Activated T-cell treated with anti-CD3 and anti-CD28 coated beads, Interleukin-2, amount 50 U/mL, for 24 hours (primary cell): ENCODE results near the gene FIZ1.

Experiments
- DNase-seq: peaks from one replicate; pipeline ENCODE4 v3.0.0-alpha.2; 2020
- H3K27ac Mint-ChIP-seq: 2 replicates; pipeline ENCODE4 v1.8.0; 2020; ENCODE audit warnings: mild to moderate bottlenecking, mixed read lengths
- H3K27me3 Mint-ChIP-seq: 2 replicates; pipeline ENCODE4 v1.8.0; 2020; ENCODE audit warnings: mixed read lengths
- H3K36me3 Mint-ChIP-seq: 2 replicates; pipeline ENCODE4 v1.8.0; 2020; ENCODE audit warnings: low read depth, mixed read lengths
- H3K4me1 Mint-ChIP-seq: 2 replicates; pipeline ENCODE4 v1.8.0; 2020; ENCODE audit warnings: low read depth, mixed read lengths
- H3K4me3 Mint-ChIP-seq: 2 replicates; pipeline ENCODE4 v1.8.0; 2020; ENCODE audit warnings: mild to moderate bottlenecking, moderate library complexity, mixed read lengths
- H3K9me3 Mint-ChIP-seq: 2 replicates; pipeline ENCODE4 v1.8.0; 2020; ENCODE audit warnings: mixed read lengths

The FIZ1 gene

GRCh38 chr19:55640577-55641425 lies 41.5 kb upstream of the FIZ1 start, which contains the start of gene ZNF580:
Gene ZNF580, plus strand, starts transcription at chr19:55641002. Its CDS starts 1,507 bp downstream, at chr19:55642509.
- Mint-ChIP-seq H3K4me1 (peaks cover 68% of the 10 kb centered on the region), H3K4me3 (peak within 1 kb of the TSS; percentile 87), H3K27me3 (no peaks in the 10 kb centered on the region), H3K27ac (peak within 1 kb of the TSS; percentile 96), H3K36me3 (peaks cover 84% of the 10 kb centered on the region), H3K9me3 (peaks cover 7% of the 10 kb centered on the region)
- DNase-seq, result peak; percentile 86

- DNase-seq, result peak; percentile 81
- H3K27me3 Mint-ChIP-seq, result no peaks in the 10 kb centered on the region
- H3K36me3 Mint-ChIP-seq, result peaks cover 84% of the 10 kb centered on the region
- H3K4me3 Mint-ChIP-seq, result peak overlapping the region; percentile 81
- H3K27ac Mint-ChIP-seq, result peak overlapping the region; percentile 96
- peaks cover 7% of the 10 kb centered on the region for H3K9me3 Mint-ChIP-seq
- peaks cover 66% of the 10 kb centered on the region for H3K4me1 Mint-ChIP-seq
Measured at GRCh38 chr19:55640043-55640576, 40.8 kb upstream of the FIZ1 start.

GRCh38 chr19:55638864-55639359 lies 39.6 kb upstream of the FIZ1 start:
- Mint-ChIP-seq H3K4me3 (peak overlapping the region; percentile 81), H3K27me3 (no peaks in the 10 kb centered on the region), H3K9me3 (peaks cover 7% of the 10 kb centered on the region), H3K36me3 (peaks cover 77% of the 10 kb centered on the region), H3K27ac (peak overlapping the region; percentile 96), H3K4me1 (peaks cover 65% of the 10 kb centered on the region)
- peak; percentile 72 for DNase-seq

- peaks cover 63% of the 10 kb centered on the region for H3K4me1 Mint-ChIP-seq
- peak overlapping the region; percentile 100 for H3K4me3 Mint-ChIP-seq
- no peak for DNase-seq
- no peaks in the 10 kb centered on the region for H3K27me3 Mint-ChIP-seq
- peaks cover 7% of the 10 kb centered on the region for H3K9me3 Mint-ChIP-seq
- H3K36me3 Mint-ChIP-seq, result peaks cover 67% of the 10 kb centered on the region
- peak overlapping the region; percentile 100 for H3K27ac Mint-ChIP-seq
Measured at GRCh38 chr19:55637534-55637933, 38.2 kb upstream of the FIZ1 start.

DNA sequence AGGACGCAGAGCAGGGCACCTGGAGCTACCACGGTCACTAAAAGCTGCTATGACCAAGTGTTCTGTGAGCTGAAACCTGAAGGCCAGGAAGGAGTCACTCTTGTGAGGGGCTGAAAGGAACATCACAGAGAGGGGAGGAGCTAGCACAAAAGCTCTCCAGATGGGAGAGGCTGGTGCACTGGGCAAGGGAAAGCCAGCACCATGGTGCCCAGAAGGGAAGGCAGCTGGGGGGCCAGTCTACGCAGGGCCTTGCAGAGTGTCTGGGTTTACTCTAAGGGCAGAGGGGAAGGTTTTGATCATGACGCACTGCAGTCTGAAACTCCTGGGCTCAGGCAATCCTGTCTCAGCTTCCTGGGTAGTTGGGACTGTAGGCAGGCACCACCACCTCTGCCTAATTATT lies 37.4 kb upstream of the FIZ1 start:
- Mint-ChIP-seq H3K4me1 (peaks cover 66% of the 10 kb centered on the region), H3K36me3 (peaks cover 62% of the 10 kb centered on the region), H3K27ac (peak overlapping the region; percentile 100), H3K4me3 (peak overlapping the region; percentile 100), H3K9me3 (peaks cover 7% of the 10 kb centered on the region), H3K27me3 (no peaks in the 10 kb centered on the region)
- DNase-seq, result no peak

DNA sequence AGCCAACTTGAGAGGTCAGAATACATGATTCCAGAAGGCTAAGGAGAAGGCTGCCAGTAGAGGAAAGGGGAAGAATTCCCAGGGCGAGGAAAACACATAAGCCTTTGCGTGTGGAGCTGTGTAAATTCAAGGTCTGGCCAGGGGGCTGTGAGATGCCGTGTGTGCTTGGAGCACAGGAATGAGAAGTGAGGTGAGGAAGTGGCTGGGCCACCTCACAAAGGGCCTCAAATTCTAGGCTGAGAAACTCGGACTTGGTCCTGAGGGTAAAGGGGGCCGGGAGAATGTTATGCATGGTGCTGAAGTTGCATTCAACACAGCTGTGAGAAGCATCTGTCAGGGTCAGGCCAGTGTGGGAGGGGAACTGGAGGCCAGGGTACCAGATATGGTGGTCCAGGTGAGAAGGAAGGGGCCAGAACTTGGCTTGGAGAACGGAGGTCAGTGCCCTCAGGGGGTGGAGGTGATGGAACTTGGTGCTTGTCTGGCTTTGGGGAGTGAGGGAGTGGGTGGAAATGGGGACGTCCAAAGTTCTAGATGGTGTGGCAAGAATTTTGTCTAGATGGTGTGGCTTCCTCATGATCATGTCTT lies 36.6 kb upstream of the FIZ1 start:
- Mint-ChIP-seq H3K27ac (peak overlapping the region; percentile 100), H3K4me3 (peak overlapping the region; percentile 100), H3K27me3 (no peaks in the 10 kb centered on the region), H3K9me3 (peaks cover 7% of the 10 kb centered on the region), H3K36me3 (peaks cover 56% of the 10 kb centered on the region), H3K4me1 (peaks cover 68% of the 10 kb centered on the region)
- no peak for DNase-seq

DNA sequence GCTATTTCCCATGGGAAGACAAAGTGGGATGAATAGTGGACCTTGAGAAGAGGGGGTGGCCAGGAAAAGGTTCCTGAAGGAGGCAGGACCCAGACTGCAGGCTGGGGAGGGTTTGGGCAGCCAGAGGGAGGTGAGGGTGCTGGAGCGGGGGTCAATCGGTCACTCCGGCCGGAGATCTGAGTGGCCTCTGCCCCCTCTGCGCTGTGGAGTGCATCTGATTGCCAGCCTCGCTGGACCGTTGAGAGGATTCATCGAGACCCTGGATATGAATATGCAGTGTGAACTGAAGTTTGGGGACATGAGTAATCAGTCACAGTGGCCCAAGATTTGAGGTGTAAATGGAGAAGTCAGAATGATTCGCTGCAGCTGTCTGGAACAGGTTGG lies 36.0 kb upstream of the FIZ1 start:
- Mint-ChIP-seq H3K36me3 (peaks cover 53% of the 10 kb centered on the region), H3K9me3 (peaks cover 7% of the 10 kb centered on the region), H3K4me3 (peak overlapping the region; percentile 100), H3K27ac (peak overlapping the region; percentile 100), H3K4me1 (peaks cover 65% of the 10 kb centered on the region), H3K27me3 (no peaks in the 10 kb centered on the region)
- no peak for DNase-seq

- Mint-ChIP-seq H3K36me3 (peaks cover 40% of the 10 kb centered on the region), H3K27me3 (no peaks in the 10 kb centered on the region), H3K9me3 (peaks cover 4% of the 10 kb centered on the region), H3K27ac (peak overlapping the region; percentile 100), H3K4me1 (peaks cover 52% of the 10 kb centered on the region), H3K4me3 (no peak overlapping the region)
- DNase-seq, result no peak
Measured at GRCh38 chr19:55633861-55634260, 34.5 kb upstream of the FIZ1 start.

DNA sequence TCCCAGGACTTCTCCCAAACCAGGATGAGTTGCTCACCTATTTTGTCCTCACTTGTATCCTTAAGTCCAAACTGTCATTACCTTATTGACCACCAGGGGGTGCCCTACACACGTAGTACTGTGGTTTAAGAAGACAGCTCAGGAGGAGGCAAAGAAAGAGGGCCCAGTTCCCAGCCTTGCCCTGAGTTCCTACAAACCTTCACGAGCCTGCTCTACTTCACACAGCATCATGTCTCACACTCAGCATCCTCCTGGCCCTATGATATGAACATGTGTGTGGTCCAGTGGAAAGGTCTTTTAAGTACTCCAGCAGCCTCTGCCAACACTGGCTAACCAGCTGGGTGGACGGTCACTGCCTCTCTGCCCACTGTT lies 33.1 kb upstream of the FIZ1 start:
- Mint-ChIP-seq H3K27ac (peak overlapping the region; percentile 37), H3K4me1 (peaks cover 41% of the 10 kb centered on the region), H3K36me3 (peaks cover 28% of the 10 kb centered on the region), H3K9me3 (no peaks in the 10 kb centered on the region), H3K27me3 (no peaks in the 10 kb centered on the region), H3K4me3 (no peak overlapping the region)
- peak; percentile 73 for DNase-seq

DNA sequence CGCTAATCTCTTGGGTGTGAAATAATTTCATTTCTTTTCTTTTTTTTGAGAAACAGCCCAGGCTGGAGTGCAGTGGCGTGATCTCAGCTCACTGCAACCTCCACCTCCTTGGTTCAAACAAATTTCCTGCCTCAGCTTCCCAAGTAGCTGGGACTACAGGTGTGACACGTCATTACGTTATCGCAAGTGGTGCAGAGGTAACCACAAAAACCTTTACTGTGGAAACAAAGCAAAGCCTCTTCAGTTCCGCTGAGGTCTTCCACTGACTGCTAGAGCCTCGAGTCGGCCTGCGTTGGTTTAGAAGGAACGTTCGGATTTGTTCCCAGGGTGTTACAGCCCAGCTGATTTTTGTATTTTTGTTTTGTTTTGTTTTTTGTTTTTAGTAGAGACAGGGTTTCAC lies 27.0 kb upstream of the FIZ1 start:
- no peaks in the 10 kb centered on the region for H3K9me3 Mint-ChIP-seq
- DNase-seq, result no peak

GRCh38 chr19:55625004-55625326 lies 25.6 kb upstream of the FIZ1 start:
- no peaks in the 10 kb centered on the region for H3K9me3 Mint-ChIP-seq
- H3K4me1 Mint-ChIP-seq, result peaks cover 48% of the 10 kb centered on the region
- H3K27me3 Mint-ChIP-seq, result peaks cover 5% of the 10 kb centered on the region
- no peak for DNase-seq
- H3K4me3 Mint-ChIP-seq, result peak overlapping the region; percentile 84
- H3K36me3 Mint-ChIP-seq, result peaks cover 11% of the 10 kb centered on the region
- H3K27ac Mint-ChIP-seq, result peak overlapping the region; percentile 98

More for the DNA sequence above, 27.0 kb upstream of the FIZ1 start:
- H3K36me3 Mint-ChIP-seq, result peaks cover 1% of the 10 kb centered on the region
- H3K4me1 Mint-ChIP-seq, result peaks cover 34% of the 10 kb centered on the region
- peaks cover 5% of the 10 kb centered on the region for H3K27me3 Mint-ChIP-seq
- H3K27ac Mint-ChIP-seq, result peak overlapping the region; percentile 79
- peak overlapping the region; percentile 53 for H3K4me3 Mint-ChIP-seq

DNA sequence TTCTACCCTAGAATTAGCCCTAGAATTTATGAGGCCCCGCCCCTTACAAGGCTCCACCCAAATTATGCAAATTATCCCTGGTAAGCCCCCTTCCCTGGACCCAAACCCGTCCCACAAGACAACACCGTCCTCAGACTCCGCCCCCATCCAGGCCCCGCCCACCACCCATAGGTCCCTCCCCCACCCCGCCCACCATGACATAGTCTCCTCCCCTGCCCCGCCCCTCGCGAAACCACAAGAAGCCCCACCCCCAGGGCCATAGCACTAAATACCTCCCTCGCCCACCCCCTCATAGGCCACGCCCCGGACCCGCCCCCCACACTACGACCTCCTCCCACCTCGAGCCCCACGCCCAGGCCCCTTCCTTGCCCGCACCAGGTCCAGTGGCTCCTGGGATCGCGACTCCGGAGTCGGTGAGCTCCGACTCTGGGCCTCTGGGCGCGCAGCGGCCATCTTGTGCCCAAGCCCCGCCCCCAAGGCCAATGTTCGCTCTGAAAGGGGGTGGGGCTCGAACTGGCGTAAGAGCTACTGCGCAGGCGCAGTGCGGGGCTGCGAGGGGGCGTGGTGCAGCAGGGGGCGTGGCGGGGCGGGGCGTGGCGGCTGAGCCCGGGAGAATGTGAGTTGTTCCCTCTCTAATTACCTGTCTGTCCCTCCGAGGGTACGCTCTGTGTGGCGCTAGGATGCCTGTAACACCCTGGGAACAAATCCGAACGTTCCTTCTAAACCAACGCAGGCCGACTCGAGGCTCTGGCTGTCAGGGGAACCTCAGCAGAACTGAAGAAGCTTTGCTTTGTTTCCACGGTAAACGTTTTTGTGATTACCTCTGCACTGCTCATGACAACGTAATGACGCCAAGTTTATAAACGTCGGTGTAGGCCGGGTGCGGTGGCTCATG lies 25.0 kb upstream of the FIZ1 start, which contains the start of gene ZNF784:
ZNF784 (minus strand) TSS at position 458 of the 895 bp plus-strand sequence; CDS start at position 453, 5 bp downstream.
- H3K4me3 Mint-ChIP-seq, result peak within 1 kb of the TSS; percentile 84
- H3K9me3 Mint-ChIP-seq, result no peaks in the 10 kb centered on the region
- H3K4me1 Mint-ChIP-seq, result peaks cover 53% of the 10 kb centered on the region
- DNase-seq, result peak; percentile 94
- H3K27ac Mint-ChIP-seq, result peak within 1 kb of the TSS; percentile 98
- peaks cover 16% of the 10 kb centered on the region for H3K36me3 Mint-ChIP-seq
- peaks cover 5% of the 10 kb centered on the region for H3K27me3 Mint-ChIP-seq

- peak overlapping the region; percentile 98 for H3K27ac Mint-ChIP-seq
- no peaks in the 10 kb centered on the region for H3K9me3 Mint-ChIP-seq
Measured at GRCh38 chr19:55623561-55623960, 24.2 kb upstream of the FIZ1 start.

GRCh38 chr19:55623130-55623529 lies 23.8 kb upstream of the FIZ1 start:
- Mint-ChIP-seq H3K27me3 (peaks cover 5% of the 10 kb centered on the region), H3K9me3 (no peaks in the 10 kb centered on the region), H3K4me3 (no peak overlapping the region), H3K36me3 (peaks cover 18% of the 10 kb centered on the region), H3K4me1 (peaks cover 55% of the 10 kb centered on the region), H3K27ac (no peak overlapping the region)
- DNase-seq, result no peak

More at GRCh38 chr19:55623561-55623960, 24.2 kb upstream of the FIZ1 start:
- H3K4me1 Mint-ChIP-seq, result peaks cover 55% of the 10 kb centered on the region
- peaks cover 5% of the 10 kb centered on the region for H3K27me3 Mint-ChIP-seq
- H3K4me3 Mint-ChIP-seq, result peak overlapping the region; percentile 84
- peaks cover 18% of the 10 kb centered on the region for H3K36me3 Mint-ChIP-seq
- DNase-seq, result no peak
